ENCODE measurements around the gene RRM1.
A peak's percentile ranks its signal among the peaks of the same experiment; 100 is the strongest.
"Not testable (repeated sequence)": the region's sequence is repeated elsewhere in the genome, so short reads cannot be mapped to it uniquely, and the experiment has no call there.

The RRM1 gene

DNA sequence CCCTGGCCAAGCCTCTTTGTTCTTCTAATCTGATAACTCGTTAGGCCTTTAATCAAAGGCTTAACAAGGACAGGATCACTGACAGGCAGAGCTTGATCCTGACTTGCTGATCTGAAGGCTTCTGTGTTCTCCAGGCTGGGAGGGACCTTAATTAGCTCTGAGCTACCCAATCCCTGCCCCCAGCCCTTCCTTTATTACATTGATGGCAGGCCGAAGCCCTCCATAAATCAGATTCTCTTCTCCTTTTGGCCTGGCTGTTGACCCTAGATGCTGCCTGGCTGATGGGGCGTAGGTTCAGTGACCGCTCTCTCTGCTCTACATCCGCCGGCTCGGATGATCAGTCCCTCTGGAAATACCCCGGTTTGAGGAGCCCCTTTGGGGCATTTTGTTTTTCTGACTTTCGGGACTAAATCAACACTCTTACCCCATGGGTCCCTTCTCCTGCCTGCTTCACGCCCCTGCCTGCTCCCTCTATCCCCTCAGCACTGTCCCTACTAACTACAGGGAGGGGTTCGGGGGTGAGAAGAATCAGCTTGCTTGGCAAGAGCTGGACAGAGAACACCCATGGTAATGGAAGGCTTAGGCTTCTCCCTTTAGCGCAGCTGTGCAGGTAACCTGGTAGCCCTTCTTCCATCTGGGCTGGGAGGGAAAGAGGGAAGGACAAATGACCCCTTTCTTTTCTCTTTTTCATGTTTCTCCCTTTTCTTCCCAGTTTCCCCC, 10.0 kb upstream of the RRM1 start:
- no peak for DNase-seq

DNA sequence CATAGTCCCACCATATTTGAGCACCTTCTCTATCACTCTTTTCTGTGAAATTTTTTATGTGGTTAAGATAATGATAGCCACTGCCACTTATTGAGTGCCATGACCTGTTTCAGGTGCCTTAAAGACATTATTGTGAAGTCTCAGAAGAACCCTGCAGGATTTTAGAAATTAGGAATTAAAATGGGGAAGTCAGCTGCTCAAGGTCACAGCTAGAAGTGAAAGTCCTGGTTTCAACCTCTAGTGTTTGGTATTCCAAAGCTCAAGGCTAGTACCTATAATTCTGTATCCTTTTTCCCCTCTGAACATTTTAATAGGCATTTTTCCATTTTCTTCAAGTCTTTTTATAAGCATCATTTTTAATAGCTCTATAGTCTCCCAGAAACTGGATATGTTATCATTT, 9.0 kb upstream of the RRM1 start:
- DNase-seq, result no peak

DNA sequence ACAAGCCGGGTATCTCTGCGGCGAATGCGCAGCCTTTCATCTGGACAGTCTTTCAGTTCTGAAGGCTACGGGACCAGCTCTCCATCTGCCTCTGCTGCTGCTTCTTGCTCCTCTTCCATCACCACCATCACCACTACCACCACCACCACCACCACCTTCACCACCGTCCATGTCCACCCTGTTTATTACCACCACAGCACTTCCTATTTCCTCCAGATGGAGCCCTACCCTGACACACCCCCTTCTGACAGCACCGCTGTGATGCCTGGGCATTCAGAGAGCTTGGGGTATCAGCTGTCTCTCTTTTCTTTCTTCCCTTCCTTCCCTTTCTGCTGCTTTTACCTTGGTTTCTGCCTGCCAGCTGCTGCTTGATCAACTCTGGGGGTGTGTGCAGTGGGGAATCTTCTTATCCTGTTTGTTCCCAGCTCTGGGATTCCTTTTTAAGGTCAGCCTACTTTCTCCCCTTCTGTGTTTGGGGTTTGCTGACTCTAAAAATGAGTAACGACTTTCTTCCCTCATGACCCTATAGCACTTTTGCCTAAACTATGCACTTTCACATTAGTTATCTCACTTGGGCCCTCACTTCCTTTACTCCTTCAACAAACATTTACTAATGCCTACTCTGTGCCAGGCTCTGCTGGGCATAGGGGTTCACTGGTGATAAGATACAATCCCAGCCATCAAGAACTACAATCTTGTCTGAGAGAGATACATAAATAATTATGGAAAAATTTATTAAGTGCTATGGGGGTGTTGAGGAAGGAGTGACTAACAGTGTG, 7.8 kb upstream of the RRM1 start:
- no peak for DNase-seq

DNA sequence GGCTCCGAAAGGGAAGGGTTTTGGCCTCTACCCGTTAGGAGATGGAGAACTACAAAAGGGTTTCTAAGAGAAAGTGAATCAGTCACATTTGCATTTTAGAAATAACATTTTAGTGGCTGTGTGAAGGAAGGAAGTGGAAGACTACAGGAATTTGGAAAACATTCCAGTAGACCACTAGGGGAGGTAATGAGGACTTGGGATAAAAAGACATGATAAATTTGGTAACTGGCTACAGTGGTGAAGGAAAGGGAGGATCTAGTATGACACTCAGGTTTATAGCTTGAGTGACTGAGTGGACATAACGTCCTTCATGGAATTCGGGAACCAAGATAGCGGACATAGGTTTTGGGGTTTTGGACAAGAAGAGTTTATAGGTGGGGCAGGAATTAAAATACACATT, 7.0 kb upstream of the RRM1 start:
- DNase-seq, result no peak

DNA sequence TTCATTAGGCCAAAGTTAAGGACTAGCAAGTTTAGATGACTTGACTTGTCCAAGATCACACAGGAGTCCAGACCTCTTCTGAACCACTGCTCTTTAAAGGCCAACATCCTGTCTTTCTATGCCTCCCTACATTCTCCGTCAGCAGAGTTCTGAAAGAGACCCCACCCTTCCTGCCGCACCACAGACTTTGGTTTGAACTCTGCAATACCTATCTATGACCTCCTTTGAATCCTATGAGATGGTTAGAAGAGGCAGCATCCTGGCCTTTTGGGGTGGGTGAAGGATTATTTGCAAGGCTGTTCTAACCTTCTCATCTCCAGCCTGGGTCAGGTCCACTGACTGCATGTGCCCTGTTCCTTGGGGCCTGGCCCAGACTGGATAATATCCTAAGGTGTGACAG, 4.3 kb upstream of the RRM1 start:
- no peak for DNase-seq

DNA sequence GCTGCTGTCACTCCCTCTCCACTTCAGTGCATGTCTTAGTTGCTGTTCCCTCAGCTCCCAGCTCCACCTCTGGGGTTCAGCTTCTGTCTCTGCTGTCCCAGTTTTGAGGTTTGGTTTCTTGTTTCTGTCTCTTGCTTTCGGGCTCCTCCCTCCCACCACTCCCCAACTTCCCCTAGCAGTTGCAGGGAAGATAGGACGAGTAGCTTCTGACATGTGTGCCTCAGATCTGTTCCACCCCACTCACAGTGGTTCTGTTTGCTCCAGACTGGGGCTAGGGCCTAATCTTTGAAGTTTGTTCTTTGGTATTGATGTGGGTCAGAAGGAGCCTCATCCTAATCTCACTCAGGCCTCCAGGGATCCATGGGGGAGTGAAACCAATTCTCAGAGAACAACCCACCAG, 2.6 kb upstream of the RRM1 start:
- peak in 1 of 2 donors; percentile 23 for DNase-seq

DNA sequence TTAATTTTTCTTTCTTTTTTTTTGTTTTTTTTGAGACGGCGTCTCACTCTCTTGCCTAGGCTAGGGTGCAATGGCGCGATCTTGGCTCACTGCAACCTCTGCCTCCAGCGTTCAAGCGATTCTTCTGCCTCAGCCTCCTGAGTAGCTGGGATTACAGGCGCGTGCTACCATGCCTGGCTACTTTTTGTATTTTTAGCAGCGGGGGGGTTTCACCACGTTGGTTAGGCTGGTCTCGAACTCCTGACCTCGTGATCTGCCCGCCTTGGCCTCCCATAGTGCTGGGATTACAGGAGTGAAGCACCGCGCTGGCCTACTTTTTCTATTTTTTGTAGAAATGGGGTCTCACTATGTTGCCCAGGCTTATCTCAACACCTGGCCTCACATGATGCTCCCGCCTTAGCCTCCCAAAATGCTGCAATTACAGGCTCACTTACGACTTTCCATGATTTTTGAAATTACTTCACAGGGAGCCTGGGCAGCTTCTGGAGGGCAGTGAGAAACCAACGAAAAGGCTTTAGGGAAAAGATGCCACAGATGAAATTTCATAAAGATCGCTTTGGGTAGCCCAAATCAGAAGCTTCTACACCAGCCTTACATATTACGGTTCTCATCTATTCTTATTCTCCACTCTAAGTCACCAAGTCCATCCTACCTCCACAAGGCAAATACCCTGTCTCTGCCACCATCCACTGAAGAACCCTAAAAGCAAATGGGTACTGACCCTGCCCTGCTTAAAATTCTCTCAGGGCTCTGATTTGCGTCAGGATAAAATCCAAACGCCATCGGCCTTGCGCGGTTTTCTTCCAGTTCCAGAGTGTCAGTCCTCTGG, 866 bp upstream of the RRM1 start:
- DNase-seq, result no peak

DNA sequence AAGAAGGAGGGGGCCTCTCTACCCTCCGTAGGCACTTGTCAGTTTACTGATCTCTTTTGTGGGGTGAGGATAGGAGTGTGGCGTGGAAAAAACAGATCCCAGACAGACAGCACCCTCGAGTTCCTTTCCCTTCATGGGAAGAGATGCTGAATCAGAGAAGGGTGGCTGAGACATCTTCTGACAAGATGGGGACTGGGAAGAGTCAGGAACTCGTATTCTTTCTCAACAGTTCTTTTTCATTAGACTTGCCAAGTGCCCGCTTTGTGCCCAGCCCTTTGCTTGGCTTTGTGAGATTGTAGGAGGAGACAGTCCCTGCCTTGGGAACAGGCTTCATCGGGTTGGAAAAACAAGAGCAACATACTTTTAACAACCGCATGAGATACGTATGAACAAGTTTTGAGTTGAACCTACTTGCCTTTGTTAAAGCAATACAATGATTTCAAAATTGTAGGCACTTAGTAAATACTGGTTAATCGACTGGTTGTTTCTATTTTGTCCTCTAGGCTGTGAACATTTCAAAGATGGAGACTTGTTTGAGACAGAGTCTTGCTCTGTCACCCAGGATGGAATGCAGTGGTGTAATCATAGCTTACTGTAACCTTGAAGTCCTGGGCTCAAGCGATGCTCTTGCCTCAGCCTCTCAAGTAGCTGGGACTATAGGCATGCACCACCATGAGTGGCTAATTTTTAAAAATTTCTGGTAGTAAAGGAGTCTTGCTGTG, 1.1 kb downstream of the RRM1 start:
- DNase-seq, result no peak

DNA sequence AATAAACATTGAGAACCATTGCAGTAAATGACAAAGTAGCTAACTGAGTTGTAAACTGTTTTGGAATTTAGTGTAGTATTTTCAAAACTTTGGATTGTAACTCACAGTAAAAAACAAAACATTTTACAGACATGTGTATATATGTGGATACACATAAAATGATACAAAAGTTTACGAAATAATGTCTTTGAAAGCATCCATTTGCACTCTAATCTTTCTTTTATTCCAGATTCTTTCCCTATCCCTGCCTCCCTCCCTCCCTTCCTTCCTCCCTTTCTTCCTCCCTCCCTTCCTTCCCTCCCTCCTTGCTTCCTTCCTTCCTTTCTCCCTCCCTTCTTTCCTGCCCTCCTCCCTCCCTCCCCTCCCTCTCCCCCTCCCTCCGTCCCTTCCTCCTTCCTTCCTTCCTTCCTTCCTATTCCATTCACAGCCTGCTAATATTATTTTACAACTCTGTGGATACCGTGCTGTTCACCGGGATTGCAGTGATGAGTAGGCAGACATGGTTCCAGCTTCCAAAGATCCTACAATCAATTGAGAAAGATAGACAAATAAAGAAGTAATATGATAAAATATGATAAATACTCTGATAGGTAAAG, 3.5 kb downstream of the RRM1 start:
- DNase-seq, result no peak

DNA sequence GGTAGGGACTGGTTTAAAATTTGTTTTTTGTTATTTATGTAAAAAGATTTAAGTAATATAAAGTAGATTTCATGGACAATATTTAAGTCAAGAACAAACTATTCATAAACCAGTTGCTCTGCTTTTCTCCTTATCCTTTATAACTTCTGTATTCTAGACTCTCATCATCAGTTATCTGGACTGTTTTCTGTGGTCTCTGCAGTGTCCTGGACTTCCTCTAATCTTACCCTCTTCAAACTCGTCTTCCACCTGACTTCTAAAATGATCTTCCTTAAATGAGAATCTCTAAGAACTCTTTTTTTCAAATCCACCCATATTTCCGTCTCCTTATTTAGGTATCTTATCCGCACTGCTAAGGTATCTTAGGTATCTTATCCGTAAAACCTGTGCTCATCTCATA, 8.1 kb downstream of the RRM1 start:
- no peak for DNase-seq

DNA sequence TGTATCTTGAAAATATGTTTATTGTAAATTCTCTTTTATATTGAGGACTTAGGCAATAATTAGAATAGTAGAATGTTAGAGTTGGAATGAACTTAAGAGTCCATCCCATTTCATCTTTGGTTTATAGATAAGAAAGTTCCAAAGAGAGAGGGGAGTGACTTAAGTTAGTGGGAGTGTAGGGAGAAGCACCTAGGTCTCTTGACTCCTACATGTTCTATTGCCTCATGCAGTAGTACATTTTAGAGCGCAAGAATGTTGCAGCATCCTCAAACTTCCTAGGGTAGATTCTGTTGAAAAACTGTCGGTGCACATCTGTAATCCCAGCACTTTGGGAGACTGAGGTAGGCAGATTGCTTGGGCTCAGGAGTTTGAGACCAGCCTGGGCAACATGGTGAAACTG, 8.7 kb downstream of the RRM1 start:
- DNase-seq, result no peak

DNA sequence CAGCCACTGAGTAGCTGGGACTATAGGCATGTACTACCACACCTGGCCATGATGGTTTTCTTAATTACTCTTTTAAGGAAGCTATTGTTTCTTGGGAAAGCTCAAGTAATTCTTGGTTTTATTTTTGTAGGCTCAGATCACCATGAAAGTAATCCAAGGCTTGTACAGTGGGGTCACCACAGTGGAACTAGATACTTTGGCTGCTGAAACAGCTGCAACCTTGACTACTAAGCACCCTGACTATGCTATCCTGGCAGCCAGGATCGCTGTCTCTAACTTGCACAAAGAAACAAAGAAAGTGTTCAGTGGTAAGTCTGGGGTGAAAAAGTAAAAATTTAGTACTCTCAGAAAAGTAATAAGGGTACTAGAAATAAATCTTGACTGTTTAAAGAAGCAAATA, 11.3 kb downstream of the RRM1 start:
- DNase-seq, result no peak

DNA sequence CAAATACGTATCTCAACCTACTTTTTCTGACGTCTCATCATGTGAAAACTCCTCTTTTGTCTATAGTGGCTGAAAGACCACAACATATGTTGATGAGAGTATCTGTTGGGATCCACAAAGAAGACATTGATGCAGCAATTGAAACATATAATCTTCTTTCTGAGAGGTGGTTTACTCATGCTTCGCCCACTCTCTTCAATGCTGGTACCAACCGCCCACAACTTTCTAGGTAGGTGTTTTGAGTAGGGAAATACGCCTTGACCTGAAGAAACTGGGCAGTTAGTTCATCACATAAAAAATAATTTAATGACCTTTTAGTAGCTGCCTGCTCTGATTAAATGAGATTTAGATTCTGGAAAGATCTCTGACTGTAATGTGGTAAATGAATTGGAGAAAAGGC, 17.2 kb downstream of the RRM1 start:
- DNase-seq, result no peak

DNA sequence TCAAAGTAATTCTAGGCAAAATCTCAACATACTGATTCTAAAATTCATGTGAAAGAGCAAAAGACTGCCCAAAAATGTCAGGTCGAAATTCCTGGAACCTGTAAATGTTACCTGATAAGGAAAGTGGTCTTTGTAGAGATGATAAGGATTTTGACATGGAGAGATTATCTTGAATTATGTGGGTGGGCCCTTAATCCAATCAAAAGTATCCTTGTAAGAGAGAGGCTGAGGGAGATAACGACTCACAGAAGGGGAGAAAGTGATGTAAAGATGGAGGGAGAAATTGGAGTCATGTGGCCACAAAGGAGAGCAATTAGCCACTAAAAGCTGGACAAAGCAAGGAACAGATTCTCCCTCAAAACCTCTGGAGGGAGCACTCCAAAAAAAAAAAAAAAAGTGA, 20.5 kb downstream of the RRM1 start:
- DNase-seq, result no peak

DNA sequence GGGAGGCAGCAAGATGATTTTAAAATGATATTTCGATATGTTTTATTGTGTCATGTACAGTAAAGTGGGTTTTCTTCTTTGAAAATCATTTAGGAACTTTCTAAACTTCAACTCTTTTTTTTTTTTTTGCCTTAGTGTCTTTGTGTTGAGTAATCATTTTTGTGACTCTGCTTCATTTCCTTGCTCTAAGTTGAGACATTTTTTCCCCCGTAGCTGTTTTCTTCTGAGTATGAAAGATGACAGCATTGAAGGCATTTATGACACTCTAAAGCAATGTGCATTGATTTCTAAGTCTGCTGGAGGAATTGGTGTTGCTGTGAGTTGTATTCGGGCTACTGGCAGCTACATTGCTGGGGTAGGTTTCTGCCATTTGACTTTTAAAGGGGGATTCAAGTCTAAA, 23.5 kb downstream of the RRM1 start:
- DNase-seq, result no peak

DNA sequence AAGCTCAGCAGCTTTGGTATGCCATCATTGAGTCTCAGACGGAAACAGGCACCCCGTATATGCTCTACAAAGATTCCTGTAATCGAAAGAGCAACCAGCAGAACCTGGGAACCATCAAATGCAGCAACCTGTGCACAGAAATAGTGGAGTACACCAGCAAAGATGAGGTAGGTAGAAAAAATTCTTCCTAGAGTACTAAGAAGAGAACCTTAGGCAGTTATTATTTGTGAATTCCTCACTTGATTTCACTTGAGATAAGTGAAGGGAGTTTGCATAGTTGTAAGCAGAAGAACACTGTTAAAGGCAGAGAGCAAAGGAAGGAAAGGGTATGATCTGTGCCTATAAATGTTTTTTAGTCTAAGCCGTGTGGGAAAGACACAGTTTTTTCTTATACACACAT, 28.6 kb downstream of the RRM1 start:
- no peak for DNase-seq

DNA sequence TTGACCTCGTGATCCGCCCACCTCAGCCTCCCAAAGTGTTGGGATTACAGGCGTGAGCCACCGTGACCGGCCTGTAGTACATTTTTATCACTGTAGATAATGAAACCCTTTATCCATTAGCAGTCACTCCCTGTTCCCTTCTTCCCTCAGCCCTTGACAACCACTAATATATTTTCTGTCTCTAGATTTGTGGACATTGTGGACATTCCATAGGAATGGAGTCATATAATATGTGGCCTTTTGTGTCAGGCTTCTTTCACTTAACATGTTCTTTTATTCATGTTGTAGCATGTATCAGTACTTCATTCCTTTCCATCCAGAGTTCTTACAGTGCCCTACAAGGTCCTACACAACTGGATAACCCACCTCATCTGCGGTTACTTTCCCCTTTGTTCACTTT, 30.5 kb downstream of the RRM1 start:
- DNase-seq, result no peak

DNA sequence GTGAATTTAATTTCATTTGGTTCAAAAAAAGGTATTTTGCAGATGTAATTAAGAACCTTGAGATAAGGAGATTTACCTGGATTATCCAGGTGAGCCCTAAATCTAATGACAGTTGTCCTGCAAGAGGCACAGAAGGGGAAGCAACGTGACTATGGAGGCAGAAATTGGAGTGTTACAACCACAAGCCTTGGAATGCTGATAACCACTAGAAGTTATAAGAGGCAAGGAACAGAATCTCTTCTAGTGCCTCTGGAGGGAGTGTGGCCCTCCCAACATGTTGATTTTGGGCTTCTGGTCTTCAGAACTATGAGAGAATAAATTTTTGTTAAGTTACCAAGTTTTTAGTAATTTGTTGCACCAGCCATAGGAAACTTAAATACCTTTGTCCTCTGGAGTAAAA, 32.8 kb downstream of the RRM1 start:
- no peak for DNase-seq

DNA sequence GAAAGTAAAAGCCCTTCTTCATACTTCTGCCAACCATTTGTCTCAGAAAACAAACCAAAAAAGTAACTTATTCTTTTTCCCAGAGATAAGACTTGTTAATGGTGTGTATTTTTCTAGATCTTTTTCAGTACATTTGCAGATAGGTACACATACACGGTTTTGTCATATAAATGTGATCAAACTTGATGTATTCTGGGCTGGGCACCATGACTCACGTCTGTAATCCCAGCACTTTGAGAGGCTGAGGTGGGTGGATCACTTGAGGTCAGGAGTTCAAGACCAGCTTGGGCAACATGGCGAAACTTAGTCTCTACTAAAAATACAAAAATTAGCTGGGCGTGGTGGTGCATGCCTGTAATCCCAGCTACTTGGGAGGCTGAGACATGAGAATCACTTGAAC, 35.6 kb downstream of the RRM1 start:
- DNase-seq, result not testable (repeated sequence)

DNA sequence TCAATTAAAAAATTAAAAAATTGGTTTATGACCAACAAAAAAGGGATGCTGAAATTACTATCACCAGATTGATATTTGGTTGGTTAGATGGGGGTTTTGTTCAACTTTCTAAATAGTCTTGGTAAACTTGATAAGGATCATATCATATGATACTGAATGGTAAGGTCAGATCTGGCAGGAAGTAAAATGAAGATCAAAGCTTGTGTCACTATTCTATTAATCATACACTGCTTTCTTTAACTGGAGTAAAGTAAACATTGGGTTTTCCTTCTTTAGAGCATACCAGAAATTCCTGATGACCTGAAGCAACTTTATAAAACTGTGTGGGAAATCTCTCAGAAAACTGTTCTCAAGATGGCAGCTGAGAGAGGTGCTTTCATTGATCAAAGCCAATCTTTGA, 40.2 kb downstream of the RRM1 start:
- DNase-seq, result no peak

DNA sequence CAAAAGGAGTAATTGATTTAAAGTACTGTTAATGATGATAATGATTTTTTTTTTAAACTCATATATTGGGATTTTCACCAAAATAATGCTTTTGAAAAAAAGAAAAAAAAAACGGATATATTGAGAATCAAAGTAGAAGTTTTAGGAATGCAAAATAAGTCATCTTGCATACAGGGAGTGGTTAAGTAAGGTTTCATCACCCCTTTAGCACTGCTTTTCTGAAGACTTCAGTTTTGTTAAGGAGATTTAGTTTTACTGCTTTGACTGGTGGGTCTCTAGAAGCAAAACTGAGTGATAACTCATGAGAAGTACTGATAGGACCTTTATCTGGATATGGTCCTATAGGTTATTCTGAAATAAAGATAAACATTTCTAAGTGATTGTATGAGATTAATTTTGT, 43.9 kb downstream of the RRM1 start:
- no peak for DNase-seq

DNA sequence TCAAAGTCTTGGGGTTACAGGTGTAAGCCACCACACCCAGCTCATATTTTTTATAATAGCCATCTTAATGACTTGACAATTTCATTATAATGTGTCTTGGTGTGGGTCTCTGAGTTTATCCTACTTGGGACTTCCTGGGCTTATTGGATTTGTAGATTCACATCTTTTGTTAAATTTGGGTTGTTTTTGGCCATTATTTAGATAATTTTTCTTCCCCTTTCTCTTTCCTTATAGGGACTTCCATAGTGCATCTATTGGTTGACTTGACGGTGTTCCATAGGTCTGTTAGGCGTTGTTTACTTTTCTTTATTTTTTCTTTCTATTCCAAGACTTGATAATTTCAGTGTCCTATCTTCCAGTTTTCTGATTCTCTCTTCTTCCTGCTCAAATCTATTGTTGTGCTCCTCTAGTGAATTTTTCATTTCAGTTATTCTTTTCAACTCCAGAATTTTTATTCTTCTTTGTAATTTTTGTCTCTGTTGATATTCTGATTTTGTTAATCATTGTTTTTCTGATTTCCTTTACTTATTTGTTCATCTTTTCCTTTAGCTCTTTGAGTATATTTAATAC, 45.6 kb downstream of the RRM1 start:
- no peak for DNase-seq

Data from bone marrow (tissue), 2 donors.